ENCODE measurements around the gene TRAPPC10.
A peak's percentile ranks its signal among the peaks of the same experiment; 100 is the strongest.

Gene TRAPPC10, protein sequence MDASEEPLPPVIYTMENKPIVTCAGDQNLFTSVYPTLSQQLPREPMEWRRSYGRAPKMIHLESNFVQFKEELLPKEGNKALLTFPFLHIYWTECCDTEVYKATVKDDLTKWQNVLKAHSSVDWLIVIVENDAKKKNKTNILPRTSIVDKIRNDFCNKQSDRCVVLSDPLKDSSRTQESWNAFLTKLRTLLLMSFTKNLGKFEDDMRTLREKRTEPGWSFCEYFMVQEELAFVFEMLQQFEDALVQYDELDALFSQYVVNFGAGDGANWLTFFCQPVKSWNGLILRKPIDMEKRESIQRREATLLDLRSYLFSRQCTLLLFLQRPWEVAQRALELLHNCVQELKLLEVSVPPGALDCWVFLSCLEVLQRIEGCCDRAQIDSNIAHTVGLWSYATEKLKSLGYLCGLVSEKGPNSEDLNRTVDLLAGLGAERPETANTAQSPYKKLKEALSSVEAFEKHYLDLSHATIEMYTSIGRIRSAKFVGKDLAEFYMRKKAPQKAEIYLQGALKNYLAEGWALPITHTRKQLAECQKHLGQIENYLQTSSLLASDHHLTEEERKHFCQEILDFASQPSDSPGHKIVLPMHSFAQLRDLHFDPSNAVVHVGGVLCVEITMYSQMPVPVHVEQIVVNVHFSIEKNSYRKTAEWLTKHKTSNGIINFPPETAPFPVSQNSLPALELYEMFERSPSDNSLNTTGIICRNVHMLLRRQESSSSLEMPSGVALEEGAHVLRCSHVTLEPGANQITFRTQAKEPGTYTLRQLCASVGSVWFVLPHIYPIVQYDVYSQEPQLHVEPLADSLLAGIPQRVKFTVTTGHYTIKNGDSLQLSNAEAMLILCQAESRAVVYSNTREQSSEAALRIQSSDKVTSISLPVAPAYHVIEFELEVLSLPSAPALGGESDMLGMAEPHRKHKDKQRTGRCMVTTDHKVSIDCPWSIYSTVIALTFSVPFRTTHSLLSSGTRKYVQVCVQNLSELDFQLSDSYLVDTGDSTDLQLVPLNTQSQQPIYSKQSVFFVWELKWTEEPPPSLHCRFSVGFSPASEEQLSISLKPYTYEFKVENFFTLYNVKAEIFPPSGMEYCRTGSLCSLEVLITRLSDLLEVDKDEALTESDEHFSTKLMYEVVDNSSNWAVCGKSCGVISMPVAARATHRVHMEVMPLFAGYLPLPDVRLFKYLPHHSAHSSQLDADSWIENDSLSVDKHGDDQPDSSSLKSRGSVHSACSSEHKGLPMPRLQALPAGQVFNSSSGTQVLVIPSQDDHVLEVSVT

DNA sequence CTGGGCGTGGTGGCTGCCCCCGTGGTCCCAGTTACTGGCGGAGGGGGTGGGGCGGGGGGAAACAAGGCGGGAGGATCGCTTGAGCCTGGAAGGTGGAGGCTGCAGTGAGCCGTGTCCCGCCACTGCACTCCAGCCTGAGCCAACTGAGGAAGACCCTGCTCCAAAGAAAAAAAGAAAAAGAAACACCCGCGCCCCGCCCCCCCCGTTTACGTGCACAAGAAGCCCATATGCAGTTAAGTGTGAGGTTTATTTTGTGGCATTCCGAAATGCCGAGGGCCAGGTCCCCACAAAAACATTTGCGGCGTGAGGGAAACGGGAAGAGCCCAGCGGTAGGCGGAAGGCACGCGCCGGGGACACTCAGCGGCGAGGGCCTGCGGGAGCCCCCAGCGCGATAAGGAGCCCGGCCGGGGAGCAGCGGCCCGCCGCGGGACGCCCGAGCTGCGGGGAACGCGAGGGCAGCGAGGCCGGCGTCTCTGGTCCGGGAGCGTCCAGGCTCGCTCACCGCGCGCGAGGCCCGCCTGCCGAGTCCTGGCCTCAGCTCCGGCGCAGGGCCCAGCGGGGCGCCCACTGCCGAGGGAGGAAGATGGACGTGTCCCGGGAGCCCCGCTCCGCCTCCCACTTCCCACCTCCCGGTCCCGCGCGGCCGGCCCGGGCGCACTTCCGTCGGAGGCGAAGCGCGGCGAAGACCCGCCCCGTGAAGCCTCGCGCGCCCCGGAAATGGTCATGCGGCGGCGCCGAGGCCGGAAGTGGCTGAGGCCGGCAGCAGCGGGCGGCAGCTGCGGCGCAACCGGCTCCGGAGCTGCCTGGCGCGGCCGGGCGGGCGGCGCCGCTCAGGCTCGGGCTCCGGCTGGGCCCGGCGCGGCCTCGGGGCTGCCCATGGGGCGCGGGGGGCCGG, at the start of gene TRAPPC10:
Gene TRAPPC10, plus strand, starts transcription at position 731 of the 895 bp plus-strand sequence. CDS start 185 bp downstream, outside the sequence.
- H3K9ac ChIP-seq = peak within 1 kb of the TSS; percentile 78
- H3K4me3 ChIP-seq (IDR thresholded peaks at IDR 0.05; ENCODE audit: insufficient read depth, low read depth, low read length) = no peak within 1 kb of the TSS
- peak within 1 kb of the TSS; percentile 43; the same call in 1 of the 2 replicates for H2AFZ ChIP-seq (ENCODE audit: low read depth)
- TF ChIP-seq, protein P1, sequence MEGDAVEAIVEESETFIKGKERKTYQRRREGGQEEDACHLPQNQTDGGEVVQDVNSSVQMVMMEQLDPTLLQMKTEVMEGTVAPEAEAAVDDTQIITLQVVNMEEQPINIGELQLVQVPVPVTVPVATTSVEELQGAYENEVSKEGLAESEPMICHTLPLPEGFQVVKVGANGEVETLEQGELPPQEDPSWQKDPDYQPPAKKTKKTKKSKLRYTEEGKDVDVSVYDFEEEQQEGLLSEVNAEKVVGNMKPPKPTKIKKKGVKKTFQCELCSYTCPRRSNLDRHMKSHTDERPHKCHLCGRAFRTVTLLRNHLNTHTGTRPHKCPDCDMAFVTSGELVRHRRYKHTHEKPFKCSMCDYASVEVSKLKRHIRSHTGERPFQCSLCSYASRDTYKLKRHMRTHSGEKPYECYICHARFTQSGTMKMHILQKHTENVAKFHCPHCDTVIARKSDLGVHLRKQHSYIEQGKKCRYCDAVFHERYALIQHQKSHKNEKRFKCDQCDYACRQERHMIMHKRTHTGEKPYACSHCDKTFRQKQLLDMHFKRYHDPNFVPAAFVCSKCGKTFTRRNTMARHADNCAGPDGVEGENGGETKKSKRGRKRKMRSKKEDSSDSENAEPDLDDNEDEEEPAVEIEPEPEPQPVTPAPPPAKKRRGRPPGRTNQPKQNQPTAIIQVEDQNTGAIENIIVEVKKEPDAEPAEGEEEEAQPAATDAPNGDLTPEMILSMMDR (conservative IDR thresholded peaks at IDR 0.05; ENCODE audit: low read depth, low read length) = no peak
- H3K4me2 ChIP-seq = peak within 1 kb of the TSS; percentile 95
- no peaks in the 10 kb centered on the region for H3K27me3 ChIP-seq (ENCODE audit: insufficient read depth, low read depth)
- H3K27ac ChIP-seq = peak within 1 kb of the TSS; percentile 56
- peaks cover 42% of the 10 kb centered on the region for H3K4me1 ChIP-seq (ENCODE audit: low read depth, poor library complexity, severe bottlenecking)
- H4K20me1 ChIP-seq (ENCODE audit: insufficient read depth) = peaks cover 29% of the 10 kb centered on the region
- H3K79me2 ChIP-seq (ENCODE audit: insufficient read depth, low read depth) = peaks cover 52% of the 10 kb centered on the region
- no peaks in the 10 kb centered on the region for H3K36me3 ChIP-seq (ENCODE audit: insufficient read depth)

DNA sequence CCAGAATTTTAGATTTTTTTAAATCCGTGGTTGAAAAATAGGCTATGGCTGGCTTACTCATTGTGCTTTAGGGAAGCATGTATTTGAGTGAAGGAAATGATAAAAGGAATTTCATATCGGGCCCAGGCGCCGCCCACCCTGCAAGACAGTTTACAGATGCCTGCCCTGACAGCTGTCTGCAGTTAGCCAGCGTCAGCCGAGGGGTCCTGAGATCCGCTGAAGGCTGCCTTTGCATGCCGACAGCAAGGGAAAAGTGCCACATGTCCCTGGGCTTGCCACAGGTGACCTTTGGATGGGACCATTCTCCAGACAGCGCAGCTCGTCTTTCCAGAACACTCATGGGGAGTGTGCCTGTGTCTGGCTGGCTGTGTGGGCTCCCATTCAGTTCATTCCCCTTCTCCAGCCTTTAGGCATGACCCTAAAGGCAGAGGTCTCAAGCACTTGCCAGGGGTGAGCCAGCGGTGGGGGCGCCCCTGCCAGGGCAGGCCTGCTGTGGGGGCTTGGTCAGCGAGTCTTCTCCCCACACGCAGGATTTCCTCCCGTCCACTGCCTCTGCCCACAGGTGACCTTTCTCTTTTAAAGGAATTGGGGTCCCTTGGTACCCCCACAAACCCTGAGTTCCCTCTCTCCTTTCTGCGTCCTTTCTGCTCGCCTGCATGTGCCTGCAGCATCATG, 46.1 kb upstream of the TRAPPC10 start:
- Histone ChIP-seq H4K20me1 (ENCODE audit: insufficient read depth) (no peaks in the 10 kb centered on the region), H3K79me2 (ENCODE audit: insufficient read depth, low read depth) (no peaks in the 10 kb centered on the region)

DNA sequence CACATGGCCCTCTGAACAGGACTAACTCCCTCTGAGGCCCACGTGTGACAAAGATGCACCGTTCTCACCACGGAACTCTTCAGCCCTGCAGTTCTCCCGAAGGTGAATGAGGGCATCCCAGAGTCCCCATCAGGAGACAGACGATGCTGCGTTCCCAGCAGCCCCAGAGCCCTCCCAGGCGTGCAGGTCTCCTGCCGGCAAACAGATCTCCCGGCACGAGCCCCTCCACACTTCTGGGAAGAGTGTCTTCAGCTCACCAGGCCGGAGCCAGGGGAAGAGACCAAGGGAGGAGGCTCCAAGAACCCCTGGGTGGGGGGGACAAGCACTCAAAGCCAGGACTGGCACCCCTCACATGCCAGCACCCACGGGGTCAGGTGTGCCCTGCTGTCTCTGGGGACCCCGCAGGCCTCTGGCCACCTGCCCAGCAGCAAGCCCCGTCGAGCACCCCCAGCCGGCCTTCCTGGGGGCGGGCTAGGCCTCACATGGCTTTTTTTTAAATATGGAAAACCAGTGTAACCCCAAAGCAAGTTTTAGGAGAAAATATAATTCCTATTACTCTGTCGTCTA, 45.1 kb upstream of the TRAPPC10 start:
- no peaks in the 10 kb centered on the region for H3K79me2 ChIP-seq (ENCODE audit: insufficient read depth, low read depth)
- no peaks in the 10 kb centered on the region for H3K27me3 ChIP-seq (ENCODE audit: insufficient read depth, low read depth)
- no peak overlapping the region for H3K4me3 ChIP-seq (IDR thresholded peaks at IDR 0.05; ENCODE audit: insufficient read depth, low read depth, low read length)
- H4K20me1 ChIP-seq (ENCODE audit: insufficient read depth) = no peaks in the 10 kb centered on the region
- H3K9ac ChIP-seq = no peak overlapping the region
- no peaks in the 10 kb centered on the region for H3K4me1 ChIP-seq (ENCODE audit: low read depth, poor library complexity, severe bottlenecking)
- no peak overlapping the region for H3K4me2 ChIP-seq
- no peak overlapping the region for H3K27ac ChIP-seq
- no peak overlapping the region for H2AFZ ChIP-seq (ENCODE audit: low read depth)
- H3K36me3 ChIP-seq (ENCODE audit: insufficient read depth) = 0 out of 2 replicates have a peak, but pooled peaks cover 5% of the 10 kb centered on the region
- TF ChIP-seq, protein P1 (conservative IDR thresholded peaks at IDR 0.05; ENCODE audit: low read depth, low read length) = no peak

More for the DNA sequence above, 46.1 kb upstream of the TRAPPC10 start:
- Histone ChIP-seq H3K36me3 (ENCODE audit: insufficient read depth) (peaks cover 3% of the 10 kb centered on the region; the same call in 1 of the 2 replicates), H3K9ac (no peak overlapping the region), H3K27me3 (ENCODE audit: insufficient read depth, low read depth) (no peaks in the 10 kb centered on the region), H3K27ac (no peak overlapping the region), H2AFZ (ENCODE audit: low read depth) (no peak overlapping the region), H3K4me3 (IDR thresholded peaks at IDR 0.05; ENCODE audit: insufficient read depth, low read depth, low read length) (no peak overlapping the region), H3K4me1 (ENCODE audit: low read depth, poor library complexity, severe bottlenecking) (no peaks in the 10 kb centered on the region), H3K4me2 (no peak overlapping the region)
- TF ChIP-seq, protein P1 (conservative IDR thresholded peaks at IDR 0.05; ENCODE audit: low read depth, low read length) = no peak
